ENCODE results near the gene RTTN.

DNA sequence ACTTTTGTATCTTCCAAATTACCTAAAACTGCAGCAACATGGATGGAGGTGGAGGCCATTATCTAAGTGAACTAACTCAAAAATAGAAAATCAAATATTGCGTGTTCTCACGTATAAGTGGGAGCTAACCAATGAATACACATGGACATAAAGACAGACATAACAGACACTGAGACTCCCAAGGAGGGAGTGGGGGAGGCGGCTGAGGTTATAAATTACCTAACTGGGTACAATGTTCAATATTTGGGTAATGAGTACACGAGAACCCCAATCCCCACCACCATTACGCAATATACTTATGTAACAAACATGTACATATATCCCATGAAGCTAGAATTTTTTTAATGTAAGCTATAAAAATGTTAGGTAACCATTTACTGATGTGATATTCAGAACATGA, 119.8 kb downstream of the RTTN start:
- TF ChIP-seq CTCF (conservative IDR thresholded peaks at IDR 0.05; ENCODE audit: low read depth, low read length) (no peak), EZH2 (IDR thresholded peaks at IDR 0.05; ENCODE audit: borderline replicate concordance, low read depth, low read length, poor library complexity, severe bottlenecking) (no peak)
